Measurements from ENCODE around the gene KCNAB1.

The KCNAB1 gene

DNA sequence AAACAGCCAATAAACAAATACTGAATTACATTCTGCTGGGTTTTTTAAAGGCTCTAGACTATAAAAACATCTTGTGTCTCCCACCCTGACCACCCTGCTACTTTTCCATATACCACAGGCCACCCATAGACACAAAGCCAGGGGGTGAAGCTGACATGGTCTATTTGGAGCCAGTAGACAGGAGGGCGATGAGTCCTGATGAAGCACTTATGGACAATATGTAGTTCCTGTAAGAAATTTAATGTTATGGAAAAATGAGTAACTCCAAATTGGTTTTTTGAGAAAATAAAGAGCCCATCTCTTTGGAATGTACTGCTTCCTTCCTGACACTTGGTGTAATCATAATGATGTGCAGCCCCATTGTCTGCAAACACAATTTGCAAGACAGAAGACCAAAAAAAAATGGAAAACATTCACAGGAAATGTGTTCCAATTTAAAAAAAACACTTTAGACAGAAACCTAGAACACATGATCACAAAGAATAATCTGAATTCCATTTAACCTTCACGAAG, 422.7 kb downstream of the KCNAB1 start:
- Histone ChIP-seq H3K9ac (ENCODE audit: low read depth, low read length, poor library complexity, severe bottlenecking) (no peak overlapping the region), H3K79me2 (ENCODE audit: insufficient read depth, low read length) (peaks cover 42% of the 10 kb centered on the region)

GRCh38 chr3:156547637-156548036, 427.3 kb downstream of the KCNAB1 start:
- TF ChIP-seq EZH2phosphoT487 (IDR thresholded peaks at IDR 0.05; ENCODE audit: borderline replicate concordance) (no peak), CTCF (conservative IDR thresholded peaks at IDR 0.05; ENCODE audit: low read length) (no peak)
- H3F3A ChIP-seq (ENCODE audit: low read depth), result no peaks in the 10 kb centered on the region
- no peaks in the 10 kb centered on the region for H3K27me3 ChIP-seq (ENCODE audit: insufficient read depth, low read length, poor library complexity, severe bottlenecking)
- H4K20me1 ChIP-seq (ENCODE audit: insufficient read depth, low read length, poor library complexity, severe bottlenecking), result peaks cover 57% of the 10 kb centered on the region
- H3K36me3 ChIP-seq (ENCODE audit: insufficient read depth, low read length), result peaks cover 59% of the 10 kb centered on the region
- H3K4me1 ChIP-seq (ENCODE audit: insufficient read depth, low read length, poor library complexity, severe bottlenecking), result peaks cover 58% of the 10 kb centered on the region
- H3K79me2 ChIP-seq (ENCODE audit: insufficient read depth, low read length), result peaks cover 87% of the 10 kb centered on the region
- no peak overlapping the region for H3K4me3 ChIP-seq (ENCODE audit: low read length, poor library complexity, severe bottlenecking)
- H3K9me2 ChIP-seq (replicated peaks; ENCODE audit: low read depth, low read length), result no peaks in the 10 kb centered on the region
- H3K4me2 ChIP-seq (ENCODE audit: low read depth, low read length, poor library complexity, severe bottlenecking), result peak overlapping the region; percentile 93
- no peak overlapping the region for H3K9ac ChIP-seq (ENCODE audit: low read depth, low read length, poor library complexity, severe bottlenecking)
- no peak overlapping the region for H2AFZ ChIP-seq (ENCODE audit: low read length)
- no peaks in the 10 kb centered on the region for H3K9me3 ChIP-seq (ENCODE audit: insufficient read depth, low read depth, low read length)

More for the DNA sequence above, 422.7 kb downstream of the KCNAB1 start:
- Histone ChIP-seq H3K4me1 (ENCODE audit: insufficient read depth, low read length, poor library complexity, severe bottlenecking) (peaks cover 15% of the 10 kb centered on the region), H2AFZ (ENCODE audit: low read length) (no peak overlapping the region), H3K36me3 (ENCODE audit: insufficient read depth, low read length) (peaks cover 80% of the 10 kb centered on the region), H3K27me3 (ENCODE audit: insufficient read depth, low read length, poor library complexity, severe bottlenecking) (no peaks in the 10 kb centered on the region), H3K4me3 (ENCODE audit: low read length, poor library complexity, severe bottlenecking) (no peak overlapping the region), H3K9me3 (ENCODE audit: insufficient read depth, low read depth, low read length) (no peaks in the 10 kb centered on the region), H3K4me2 (ENCODE audit: low read depth, low read length, poor library complexity, severe bottlenecking) (no peak overlapping the region), H3F3A (ENCODE audit: low read depth) (no peaks in the 10 kb centered on the region), H3K9me2 (replicated peaks; ENCODE audit: low read depth, low read length) (no peaks in the 10 kb centered on the region), H4K20me1 (ENCODE audit: insufficient read depth, low read length, poor library complexity, severe bottlenecking) (peaks cover 26% of the 10 kb centered on the region)
- TF ChIP-seq EZH2phosphoT487 (IDR thresholded peaks at IDR 0.05; ENCODE audit: borderline replicate concordance), result no peak
- no peak for TF ChIP-seq CTCF (conservative IDR thresholded peaks at IDR 0.05; ENCODE audit: low read length)

DNA sequence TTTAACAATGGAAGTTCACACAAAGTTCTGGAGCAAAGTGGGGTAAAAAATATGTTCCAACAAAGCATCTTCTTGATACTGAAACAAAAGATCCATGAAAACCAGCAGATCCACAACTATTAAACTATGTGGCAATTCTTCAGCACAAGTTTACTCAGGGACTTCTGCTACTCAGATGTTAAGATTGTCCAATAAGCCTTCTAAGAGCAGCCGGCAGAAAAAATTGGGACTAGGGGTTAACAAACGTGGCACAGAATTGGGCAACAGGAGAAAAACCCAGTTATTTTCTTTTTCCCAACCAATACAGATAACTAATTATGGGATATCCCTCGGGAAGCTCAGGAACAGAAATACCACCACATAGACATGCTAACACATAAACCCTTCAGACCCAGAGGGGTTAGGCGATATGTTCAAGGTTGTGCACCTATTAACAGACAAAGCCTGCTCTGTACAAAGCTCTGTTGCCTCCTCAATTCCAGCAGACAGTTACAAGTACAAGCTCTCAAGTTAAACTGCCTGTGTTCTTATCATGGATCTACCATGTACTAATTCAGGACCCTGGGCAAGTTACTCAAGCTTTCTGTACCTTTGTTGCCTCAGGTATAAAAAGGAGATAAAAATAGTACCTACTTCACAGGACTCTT, 427.8 kb downstream of the KCNAB1 start:
- Histone ChIP-seq H3K36me3 (ENCODE audit: insufficient read depth, low read length) (peaks cover 55% of the 10 kb centered on the region), H3K4me3 (ENCODE audit: low read length, poor library complexity, severe bottlenecking) (peak overlapping the region; percentile 28), H3K4me1 (ENCODE audit: insufficient read depth, low read length, poor library complexity, severe bottlenecking) (peaks cover 63% of the 10 kb centered on the region), H2AFZ (ENCODE audit: low read length) (no peak overlapping the region), H3K9me2 (replicated peaks; ENCODE audit: low read depth, low read length) (no peaks in the 10 kb centered on the region), H3K27me3 (ENCODE audit: insufficient read depth, low read length, poor library complexity, severe bottlenecking) (no peaks in the 10 kb centered on the region), H3K4me2 (ENCODE audit: low read depth, low read length, poor library complexity, severe bottlenecking) (peak overlapping the region; percentile 93), H3F3A (ENCODE audit: low read depth) (no peaks in the 10 kb centered on the region), H3K9ac (ENCODE audit: low read depth, low read length, poor library complexity, severe bottlenecking) (no peak overlapping the region), H3K9me3 (ENCODE audit: insufficient read depth, low read depth, low read length) (no peaks in the 10 kb centered on the region), H3K79me2 (ENCODE audit: insufficient read depth, low read length) (peaks cover 93% of the 10 kb centered on the region), H4K20me1 (ENCODE audit: insufficient read depth, low read length, poor library complexity, severe bottlenecking) (peaks cover 63% of the 10 kb centered on the region)
- no peak for TF ChIP-seq EZH2phosphoT487 (IDR thresholded peaks at IDR 0.05; ENCODE audit: borderline replicate concordance)
- TF ChIP-seq CTCF (conservative IDR thresholded peaks at IDR 0.05; ENCODE audit: low read length), result no peak

Measured in Loucy (cell line).